ENCODE results near the gene CGNL1.
A peak's percentile ranks its signal among the peaks of the same experiment; 100 is the strongest.

The CGNL1 gene

GRCh38 chr15:57340682-57341259 is 35.5 kb upstream of the CGNL1 start:
- Mint-ChIP-seq H3K4me1 (no peaks in the 10 kb centered on the region), H3K4me3 (no peak overlapping the region), H3K27me3 (peaks cover 23% of the 10 kb centered on the region), H3K9me3 (no peaks in the 10 kb centered on the region), H3K36me3 (no peaks in the 10 kb centered on the region), H3K27ac (no peak overlapping the region)
- CTCF ChIA-PET: interaction anchor here (0.6 to 7.7 kb wide), 13 partner anchors 12 to 221 kb away, joined by 3 to 93 read pairs (median 3); no protein-coding TSS in a partner anchor
- DNase-seq: peak; percentile 51

- Mint-ChIP-seq H3K27ac (no peak overlapping the region), H3K4me1 (no peaks in the 10 kb centered on the region), H3K4me3 (no peak overlapping the region), H3K36me3 (no peaks in the 10 kb centered on the region), H3K27me3 (peaks cover 18% of the 10 kb centered on the region), H3K9me3 (no peaks in the 10 kb centered on the region)
- DNase-seq: no peak
- CTCF ChIA-PET: interaction anchor here (1.8 to 7.7 kb wide), 3 partner anchors 12 to 200 kb away, joined by 3 to 93 read pairs (median 27); no protein-coding TSS in a partner anchor
Observed at GRCh38 chr15:57343048-57343447, 33.3 kb upstream of the CGNL1 start.

- Mint-ChIP-seq H3K27me3 (peaks cover 18% of the 10 kb centered on the region), H3K4me3 (no peak overlapping the region), H3K27ac (no peak overlapping the region), H3K4me1 (no peaks in the 10 kb centered on the region), H3K36me3 (no peaks in the 10 kb centered on the region), H3K9me3 (no peaks in the 10 kb centered on the region)
- DNase-seq: no peak
- CTCF ChIA-PET: interaction anchor here (1.8 to 7.7 kb wide), 3 partner anchors 12 to 199 kb away, joined by 3 to 93 read pairs (median 27); no protein-coding TSS in a partner anchor
Observed at GRCh38 chr15:57343498-57343897, 32.8 kb upstream of the CGNL1 start.

GRCh38 chr15:57344282-57344681 is 32.0 kb upstream of the CGNL1 start:
- Mint-ChIP-seq H3K4me3 (no peak overlapping the region), H3K27ac (no peak overlapping the region), H3K36me3 (no peaks in the 10 kb centered on the region), H3K4me1 (no peaks in the 10 kb centered on the region), H3K9me3 (no peaks in the 10 kb centered on the region), H3K27me3 (peaks cover 12% of the 10 kb centered on the region)
- DNase-seq: no peak
- CTCF ChIA-PET: interaction anchor here (2.0 to 7.7 kb wide), 2 partner anchors 184 to 197 kb away, joined by 5 to 93 read pairs; no protein-coding TSS in a partner anchor

GRCh38 chr15:57345584-57345983 is 30.7 kb upstream of the CGNL1 start:
- H3K4me1 Mint-ChIP-seq: no peaks in the 10 kb centered on the region
- no peak for DNase-seq
- peaks cover 10% of the 10 kb centered on the region for H3K27me3 Mint-ChIP-seq
- no peaks in the 10 kb centered on the region for H3K36me3 Mint-ChIP-seq
- H3K4me3 Mint-ChIP-seq: no peak overlapping the region
- CTCF ChIA-PET: interaction anchor here (2.0 to 7.7 kb wide), 2 partner anchors 183 to 196 kb away, joined by 5 to 93 read pairs; no protein-coding TSS in a partner anchor
- H3K27ac Mint-ChIP-seq: no peak overlapping the region
- no peaks in the 10 kb centered on the region for H3K9me3 Mint-ChIP-seq

- H3K9me3 Mint-ChIP-seq: no peaks in the 10 kb centered on the region
- H3K4me3 Mint-ChIP-seq: no peak overlapping the region
- H3K36me3 Mint-ChIP-seq: no peaks in the 10 kb centered on the region
- H3K27me3 Mint-ChIP-seq: peaks cover 5% of the 10 kb centered on the region
- no peaks in the 10 kb centered on the region for H3K4me1 Mint-ChIP-seq
- no peak overlapping the region for H3K27ac Mint-ChIP-seq
- no peak for DNase-seq
- CTCF ChIA-PET: interaction anchor here (1.0 kb wide), 1 partner anchor 180 kb away, joined by 4 read pairs; no protein-coding TSS in a partner anchor
Observed at GRCh38 chr15:57348081-57348480, 28.2 kb upstream of the CGNL1 start.

- no peaks in the 10 kb centered on the region for H3K9me3 Mint-ChIP-seq
- no peak overlapping the region for H3K4me3 Mint-ChIP-seq
- no peaks in the 10 kb centered on the region for H3K4me1 Mint-ChIP-seq
Observed at GRCh38 chr15:57352535-57353316, 23.6 kb upstream of the CGNL1 start.

GRCh38 chr15:57353317-57353804 is 22.9 kb upstream of the CGNL1 start:
- Mint-ChIP-seq H3K36me3 (no peaks in the 10 kb centered on the region), H3K27me3 (peaks cover 21% of the 10 kb centered on the region), H3K27ac (no peak overlapping the region), H3K4me3 (no peak overlapping the region), H3K9me3 (no peaks in the 10 kb centered on the region), H3K4me1 (no peaks in the 10 kb centered on the region)
- no peak for DNase-seq
- CTCF ChIA-PET: no interaction called here

More at GRCh38 chr15:57352535-57353316, 23.6 kb upstream of the CGNL1 start:
- Mint-ChIP-seq H3K36me3 (no peaks in the 10 kb centered on the region), H3K27ac (no peak overlapping the region), H3K27me3 (peaks cover 21% of the 10 kb centered on the region)
- no peak for DNase-seq
- CTCF ChIA-PET: no interaction called here

GRCh38 chr15:57354436-57355123 is 21.7 kb upstream of the CGNL1 start:
- Mint-ChIP-seq H3K36me3 (no peaks in the 10 kb centered on the region), H3K4me3 (no peak overlapping the region), H3K27ac (no peak overlapping the region), H3K9me3 (no peaks in the 10 kb centered on the region), H3K27me3 (peaks cover 26% of the 10 kb centered on the region), H3K4me1 (no peaks in the 10 kb centered on the region)
- no peak for DNase-seq
- CTCF ChIA-PET: interaction anchor here (1.2 kb wide), 1 partner anchor 14 kb away, joined by 3 read pairs; no protein-coding TSS in a partner anchor

- Mint-ChIP-seq H3K27me3 (peaks cover 26% of the 10 kb centered on the region), H3K9me3 (no peaks in the 10 kb centered on the region), H3K4me3 (no peak overlapping the region), H3K27ac (no peak overlapping the region), H3K36me3 (no peaks in the 10 kb centered on the region), H3K4me1 (no peaks in the 10 kb centered on the region)
- CTCF ChIA-PET: interaction anchor here (0.9 to 1.2 kb wide), 2 partner anchors 13 to 15 kb away, joined by 3 read pairs; no protein-coding TSS in a partner anchor
- DNase-seq: no peak
Observed at GRCh38 chr15:57355259-57355658, 21.0 kb upstream of the CGNL1 start.

- CTCF ChIA-PET: no interaction called here
- Mint-ChIP-seq H3K9me3 (no peaks in the 10 kb centered on the region), H3K4me3 (no peak overlapping the region), H3K27ac (no peak overlapping the region), H3K4me1 (no peaks in the 10 kb centered on the region), H3K27me3 (peaks cover 26% of the 10 kb centered on the region), H3K36me3 (no peaks in the 10 kb centered on the region)
- DNase-seq: no peak
Observed at GRCh38 chr15:57356178-57356577, 20.1 kb upstream of the CGNL1 start.

- CTCF ChIA-PET: no interaction called here
- no peaks in the 10 kb centered on the region for H3K4me1 Mint-ChIP-seq
Observed at GRCh38 chr15:57356636-57357035, 19.7 kb upstream of the CGNL1 start.

GRCh38 chr15:57357799-57358198 is 18.5 kb upstream of the CGNL1 start:
- no peak overlapping the region for H3K4me3 Mint-ChIP-seq
- no peaks in the 10 kb centered on the region for H3K9me3 Mint-ChIP-seq
- peaks cover 26% of the 10 kb centered on the region for H3K27me3 Mint-ChIP-seq
- H3K4me1 Mint-ChIP-seq: no peaks in the 10 kb centered on the region
- DNase-seq: no peak
- no peaks in the 10 kb centered on the region for H3K36me3 Mint-ChIP-seq
- CTCF ChIA-PET: no interaction called here
- no peak overlapping the region for H3K27ac Mint-ChIP-seq

More at GRCh38 chr15:57356636-57357035, 19.7 kb upstream of the CGNL1 start:
- peaks cover 26% of the 10 kb centered on the region for H3K27me3 Mint-ChIP-seq
- H3K4me3 Mint-ChIP-seq: no peak overlapping the region
- H3K36me3 Mint-ChIP-seq: no peaks in the 10 kb centered on the region
- H3K9me3 Mint-ChIP-seq: no peaks in the 10 kb centered on the region
- no peak for DNase-seq
- no peak overlapping the region for H3K27ac Mint-ChIP-seq

GRCh38 chr15:57358571-57358970 is 17.7 kb upstream of the CGNL1 start:
- no peak overlapping the region for H3K27ac Mint-ChIP-seq
- DNase-seq: no peak
- peaks cover 26% of the 10 kb centered on the region for H3K27me3 Mint-ChIP-seq
- CTCF ChIA-PET: no interaction called here
- no peaks in the 10 kb centered on the region for H3K9me3 Mint-ChIP-seq
- no peaks in the 10 kb centered on the region for H3K36me3 Mint-ChIP-seq
- no peak overlapping the region for H3K4me3 Mint-ChIP-seq
- no peaks in the 10 kb centered on the region for H3K4me1 Mint-ChIP-seq

Measured in activated naive CD4-positive, alpha-beta T cell treated with anti-CD3 and anti-CD28 coated beads, Interleukin-2, amount 10 ng/mL, durations not matched to agents 7 days and 5 days (primary cell).